Right lobe of liver (tissue), 6 donors: ENCODE measurements around the gene PCSK4. TPM values are rescaled to one million over a fixed set of nuclear protein-coding genes. Genes with fewer than 3 reads are reported as not detected.
A peak's percentile ranks its signal among the peaks of the same experiment; 100 is the strongest.

Experiments used
- ATAC-seq, 4 donors: fragments of 200-7000 bp; cut with Tn5 transposase; one replicate each; pipeline ENCODE4 v1.9.1; 2020; ENCODE audit warnings: mild to moderate bottlenecking in 4 of 4, moderate library complexity in 4 of 4
- DNase-seq, 3 donors: peaks; one replicate each; pipeline ENCODE4 v3.0.0-alpha.2; 2020
- H3K27ac ChIP-seq, 3 donors: fragments of 200-600 bp; one replicate each; pipeline ENCODE4 v1.8.0; 2022
- H3K27me3 ChIP-seq, 2 donors: fragments of 200-600 bp; one replicate each; pipeline ENCODE4 v1.8.0; 2022
- H3K36me3 ChIP-seq, 4 donors: fragments of 200-600 bp; sonication (generic) in 1 of 4; one replicate each; pipeline versions ENCODE4 v1.5.1 to v1.8.0; 2017 to 2022; ENCODE audit warnings: control low read depth in 1 of 4
- H3K4me1 ChIP-seq, 4 donors: fragments of 200-600 bp; sonication (generic) in 1 of 4; one replicate each; pipeline versions ENCODE4 v1.5.1 to v1.8.0; 2017 to 2022; ENCODE audit warnings: control low read depth in 1 of 4
- H3K4me3 ChIP-seq, 3 donors: fragments of 200-600 bp; one replicate each; pipeline ENCODE4 v1.8.0; 2022
- H3K9me3 ChIP-seq, 4 donors: fragments of 200-600 bp; sonication (generic) in 1 of 4; one replicate each; pipeline versions ENCODE4 v1.5.1 to v1.8.0; 2017 to 2022; ENCODE audit warnings: control low read depth in 1 of 4
- POLR2A ChIP-seq: fragments of 450-650 bp; IDR thresholded peaks from one replicate; pipeline ENCODE4 v1.6.1; 2017; ENCODE audit warnings: antibody characterized with exemption, mild to moderate bottlenecking
- WGBS: methylation state at CpG from one replicate; pipeline ENCODE4 v1.1.6; 2018; ENCODE audit warnings: low coverage, low lambda C conversion rate; ENCODE audit not compliant: insufficient coverage; ENCODE audit errors: missing lambda C conversion rate; 5-methylcytosine and 5-hydroxymethylcytosine counted together
- intact Hi-C, 2 donors: fragments of 100-400 bp; cut with DNase I; formaldehyde crosslinking; loops; one replicate each; pipeline versions ENCODE4 v1.11.2 to v1.14.1; 2022
- total RNA-seq, 6 experiments: library from RNA; depleted of rRNA in 2 of 6; stranded (reverse); fragments of >200 nt in 2 of 6; fragmentation: NEBNext Ultra II Directional in 3 of 6; extraction: Animal tissue kit (Norgen Biotek cat#: 25700) in 3 of 6; gene quantifications; one replicate each; pipeline versions ENCODE4 v1.1.0 to v1.2.4, GENCODE V29; 2016 to 2023
- TF ChIP-seq, protein P1 (sequence below), 4 donors: fragments of 200-600 bp in 3 of 4; fragments of 450-650 bp in 1 of 4; IDR thresholded peaks; one replicate each; pipeline versions ENCODE4 v1.5.1 to v1.8.0; 2016 to 2022; ENCODE audit warnings: antibody characterized with exemption in 4 of 4, mild to moderate bottlenecking in 2 of 4
- donor health status: DM: no; HTN: yes; CAD: no.
- donor health status: DM: no; HTN: no; CAD: no.
- donor health status: DM: no; HTN: no; CAD: no.
- donor health status: DM: no; HTN: yes; CAD: no.
- donor health status: DM: no; HTN: yes; CAD: no.

PCSK4 gene
- total RNA-seq, 6 experiments from 2014 or later = 2.0 to 8.0 (median 3.6) TPM

DNA sequence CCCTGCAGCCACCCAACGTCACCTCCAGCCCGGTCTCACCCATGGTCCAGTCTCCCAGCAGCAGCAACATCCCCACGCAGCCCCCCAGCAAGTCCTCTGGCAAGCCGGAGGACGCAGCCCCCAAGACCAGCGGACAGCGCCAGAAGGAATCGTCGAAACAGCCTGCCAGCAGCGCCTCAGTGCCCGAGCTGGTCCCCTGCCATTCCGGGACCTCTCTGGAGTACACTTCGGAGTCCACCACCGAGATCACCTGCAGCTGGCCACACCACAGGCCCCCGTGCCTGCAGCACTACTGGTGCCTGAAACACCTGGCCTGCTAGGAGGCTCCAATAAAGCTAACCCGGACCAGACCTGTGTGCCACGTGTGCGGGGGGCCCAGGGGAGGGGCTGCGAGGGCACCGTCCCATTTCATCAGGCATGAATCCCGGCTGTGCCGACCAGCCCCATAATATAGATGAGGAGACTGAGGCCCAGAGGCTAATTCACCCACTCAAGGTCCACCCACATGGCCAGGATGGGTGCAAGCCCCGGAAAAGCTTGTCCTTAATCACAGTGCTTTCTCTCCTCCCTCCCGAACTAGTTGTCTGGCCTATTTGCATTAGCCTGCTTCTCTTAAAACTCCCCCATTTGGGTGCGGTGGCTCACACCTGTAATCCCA is 7.6 kb upstream of the PCSK4 start:
- no peak for DNase-seq
- Histone ChIP-seq H3K27me3 (no peaks in the 10 kb centered on the region), H3K4me1 (peaks cover 0 to 25% (median 9%) of the 10 kb centered on the region in 4 donors), H3K9me3 (no peaks in the 10 kb centered on the region), H3K27ac (no peak overlapping the region), H3K4me3 (no peak overlapping the region), H3K36me3 (no peaks in the 10 kb centered on the region)
- no peak for ATAC-seq
- 100% methylated on average over 1 of the region's 25 CpGs for WGBS
- intact Hi-C loops = no loop called here
- TF ChIP-seq, protein P1, sequence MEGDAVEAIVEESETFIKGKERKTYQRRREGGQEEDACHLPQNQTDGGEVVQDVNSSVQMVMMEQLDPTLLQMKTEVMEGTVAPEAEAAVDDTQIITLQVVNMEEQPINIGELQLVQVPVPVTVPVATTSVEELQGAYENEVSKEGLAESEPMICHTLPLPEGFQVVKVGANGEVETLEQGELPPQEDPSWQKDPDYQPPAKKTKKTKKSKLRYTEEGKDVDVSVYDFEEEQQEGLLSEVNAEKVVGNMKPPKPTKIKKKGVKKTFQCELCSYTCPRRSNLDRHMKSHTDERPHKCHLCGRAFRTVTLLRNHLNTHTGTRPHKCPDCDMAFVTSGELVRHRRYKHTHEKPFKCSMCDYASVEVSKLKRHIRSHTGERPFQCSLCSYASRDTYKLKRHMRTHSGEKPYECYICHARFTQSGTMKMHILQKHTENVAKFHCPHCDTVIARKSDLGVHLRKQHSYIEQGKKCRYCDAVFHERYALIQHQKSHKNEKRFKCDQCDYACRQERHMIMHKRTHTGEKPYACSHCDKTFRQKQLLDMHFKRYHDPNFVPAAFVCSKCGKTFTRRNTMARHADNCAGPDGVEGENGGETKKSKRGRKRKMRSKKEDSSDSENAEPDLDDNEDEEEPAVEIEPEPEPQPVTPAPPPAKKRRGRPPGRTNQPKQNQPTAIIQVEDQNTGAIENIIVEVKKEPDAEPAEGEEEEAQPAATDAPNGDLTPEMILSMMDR (IDR thresholded peaks at IDR 0.05) = no peak
- no peak for TF ChIP-seq POLR2A

DNA sequence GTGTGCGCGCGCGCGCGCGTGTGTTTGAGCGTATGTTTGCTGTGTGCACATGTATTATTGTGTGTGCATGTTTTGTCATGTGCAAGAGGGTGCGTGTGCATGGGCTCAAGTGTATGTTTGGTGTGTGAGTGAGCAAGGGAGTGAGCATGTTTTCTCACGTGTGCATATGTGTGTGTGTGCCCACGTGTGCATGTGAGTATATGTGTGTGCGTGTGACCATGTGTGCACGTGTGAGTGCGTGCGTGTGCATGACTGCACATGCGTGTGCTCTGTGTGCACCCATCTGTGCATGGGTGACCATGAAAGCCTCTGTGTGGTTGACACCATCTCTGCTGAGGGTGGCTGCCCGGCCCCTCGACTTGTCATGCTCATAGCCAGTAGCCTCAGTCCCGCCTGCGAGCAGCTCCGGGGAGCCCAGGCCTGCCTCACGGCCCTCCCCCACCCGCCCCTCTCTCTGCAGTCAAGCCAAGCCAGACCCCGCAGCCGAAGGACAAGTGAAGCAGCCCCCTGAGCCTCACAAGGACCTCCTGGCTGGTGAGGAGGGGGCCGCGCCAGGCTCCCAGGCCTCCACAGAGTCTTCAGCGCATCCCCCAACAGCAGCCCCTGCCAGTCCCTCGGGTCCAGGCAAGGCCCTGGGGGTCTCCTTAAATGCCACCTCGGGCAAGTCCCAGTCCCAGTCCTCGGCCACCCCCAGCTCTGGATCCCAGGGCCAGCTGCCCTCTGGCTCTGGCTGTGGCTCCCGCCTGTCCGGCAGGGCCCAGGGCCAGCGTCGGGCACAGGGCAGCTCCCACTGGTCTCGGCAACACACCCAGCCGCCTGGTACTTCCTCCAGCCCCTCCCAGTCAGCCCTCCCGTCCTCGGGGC is 6.8 kb upstream of the PCSK4 start:
- Histone ChIP-seq H3K27ac (no peak overlapping the region), H3K4me3 (no peak overlapping the region), H3K4me1 (peaks cover 0 to 32% (median 9%) of the 10 kb centered on the region in 4 donors), H3K27me3 (no peaks in the 10 kb centered on the region), H3K9me3 (no peaks in the 10 kb centered on the region), H3K36me3 (no peaks in the 10 kb centered on the region)
- no peak for TF ChIP-seq POLR2A
- TF ChIP-seq, protein P1 (IDR thresholded peaks at IDR 0.05) = no peak
- no peak for DNase-seq
- 63% methylated on average over 12 of the region's 39 CpGs for WGBS
- intact Hi-C loops = no loop called here
- ATAC-seq = no peak

DNA sequence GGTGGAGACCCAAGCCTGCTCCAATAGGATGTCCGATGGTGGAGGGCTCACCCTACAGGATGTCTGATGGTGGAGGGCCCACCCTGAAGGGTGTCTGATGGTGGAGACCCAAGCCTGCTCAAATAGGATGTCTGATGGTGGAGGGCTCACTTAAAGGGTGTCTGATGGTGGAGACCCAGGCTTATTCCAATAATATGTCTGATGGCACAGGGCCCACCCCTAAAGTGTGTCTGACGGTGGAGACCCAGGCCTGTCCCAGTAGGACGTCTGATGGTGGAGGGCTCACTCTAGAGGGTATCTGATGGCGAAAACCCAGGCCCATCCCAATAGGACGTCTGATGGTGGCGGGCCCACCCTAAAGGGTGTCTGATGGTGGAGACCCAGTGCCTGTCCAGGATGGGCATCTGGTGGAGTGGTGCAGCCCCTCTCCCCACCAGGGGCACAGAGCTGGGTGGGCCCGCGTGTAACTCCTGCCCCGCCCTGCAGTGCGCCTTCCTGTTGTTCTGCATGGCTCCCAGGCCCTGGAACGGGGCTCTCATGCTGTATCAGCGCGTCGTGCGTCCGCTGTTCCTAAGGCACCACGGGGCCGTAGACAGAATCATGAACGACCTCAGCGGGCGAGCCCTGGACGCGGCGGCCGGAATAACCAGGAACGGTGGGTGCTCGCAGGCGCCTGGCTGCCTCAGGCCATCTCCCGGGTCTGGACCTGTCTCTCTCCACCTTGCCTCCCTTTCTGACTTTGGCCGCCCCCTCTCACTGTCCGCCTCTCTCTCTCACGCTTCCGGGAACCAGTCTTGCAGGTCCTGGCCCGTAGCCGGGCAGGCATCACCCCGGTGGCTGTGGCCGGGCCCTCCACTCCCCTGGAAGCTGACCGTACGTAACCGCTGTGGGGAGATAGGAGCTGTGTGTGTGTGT is 5.9 kb upstream of the PCSK4 start:
- Histone ChIP-seq H3K27me3 (no peaks in the 10 kb centered on the region), H3K4me1 (peaks cover 0 to 26% (median 5%) of the 10 kb centered on the region in 4 donors), H3K27ac (no peak overlapping the region), H3K4me3 (no peak overlapping the region), H3K9me3 (no peaks in the 10 kb centered on the region), H3K36me3 (no peaks in the 10 kb centered on the region)
- ATAC-seq (no peak), DNase-seq (peak in 1 of 3 donors; percentile 21)
- TF ChIP-seq POLR2A = no peak
- TF ChIP-seq, protein P1 (IDR thresholded peaks at IDR 0.05) = no peak
- 73% methylated on average over 6 of the region's 40 CpGs for WGBS
- intact Hi-C loops = no loop called here

DNA sequence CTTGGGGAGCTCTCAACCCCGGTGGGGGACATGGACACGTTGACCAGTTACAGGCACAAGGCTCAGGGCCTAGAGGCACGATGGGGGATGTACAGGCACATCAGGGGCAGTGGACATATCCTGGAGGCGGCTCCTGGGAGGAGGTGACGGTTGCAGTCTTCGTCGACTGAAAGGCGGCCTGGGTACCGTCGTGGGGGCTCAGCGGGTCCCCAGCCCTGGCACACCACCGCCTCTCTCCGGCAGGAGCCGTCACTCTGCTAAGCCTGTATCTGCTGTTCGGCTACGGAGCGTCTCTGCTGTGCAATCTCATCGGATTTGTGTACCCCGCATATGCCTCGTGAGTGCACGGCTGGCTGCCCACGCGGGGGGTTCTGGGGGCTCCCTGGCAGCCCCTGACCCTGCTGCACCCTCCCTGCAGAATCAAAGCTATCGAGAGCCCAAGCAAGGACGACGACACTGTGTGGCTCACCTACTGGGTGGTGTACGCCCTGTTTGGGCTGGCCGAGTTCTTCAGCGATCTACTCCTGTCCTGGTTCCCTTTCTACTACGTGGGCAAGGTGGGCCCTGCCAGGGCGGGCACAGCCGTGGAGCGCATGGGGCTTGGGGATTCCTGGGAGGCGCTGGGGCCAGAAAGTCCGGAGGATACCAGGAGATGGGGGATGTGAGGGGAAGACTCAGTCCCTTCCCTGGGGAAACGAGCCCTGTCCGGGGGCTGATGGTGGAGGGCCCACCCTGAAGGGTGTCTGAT is 5.1 kb upstream of the PCSK4 start:
- no peak for TF ChIP-seq POLR2A
- TF ChIP-seq, protein P1 (IDR thresholded peaks at IDR 0.05) = no peak
- intact Hi-C loops = no loop called here
- H3K27me3 ChIP-seq = no peaks in the 10 kb centered on the region
- H3K4me1 ChIP-seq = peaks cover 0 to 26% (median 5%) of the 10 kb centered on the region in 4 donors
- H3K9me3 ChIP-seq = no peaks in the 10 kb centered on the region
- no peaks in the 10 kb centered on the region for H3K36me3 ChIP-seq
- ATAC-seq (no peak), DNase-seq (no peak)
- no peak overlapping the region for H3K4me3 ChIP-seq
- H3K27ac ChIP-seq = no peak overlapping the region
- 82% methylated on average over 10 of the region's 37 CpGs for WGBS
